Loucy (cell line): ENCODE measurements around the gene APRT.
A peak's percentile ranks its signal among the peaks of the same experiment; 100 is the strongest.

ENCODE experiments used
- H2AFZ ChIP-seq: fragments of 200-600 bp; sonication (generic); 2 replicates; pipeline ENCODE4 v1.6.0; 2016; ENCODE audit warnings: antibody characterized with exemption, mild to moderate bottlenecking, low read length, moderate library complexity
- H3F3A ChIP-seq: fragments of 200-600 bp; 2 replicates; pipeline ENCODE4 v1.6.0; 2016; ENCODE audit warnings: antibody characterized with exemption, low read depth, mild to moderate bottlenecking
- H3K27me3 ChIP-seq: fragments of 200-600 bp; sonication (generic); 2 replicates; pipeline ENCODE4 v1.6.1; 2014; ENCODE audit warnings: low read length, mild to moderate bottlenecking; ENCODE audit not compliant: insufficient read depth, poor library complexity, severe bottlenecking
- H3K36me3 ChIP-seq: fragments of 200-600 bp; sonication (generic); 2 replicates; pipeline ENCODE4 v1.6.1; 2016; ENCODE audit warnings: low read length; ENCODE audit not compliant: insufficient read depth
- H3K4me1 ChIP-seq: fragments of 200-600 bp; sonication (generic); 2 replicates; pipeline ENCODE4 v1.5.1; 2014; ENCODE audit warnings: low read length, mild to moderate bottlenecking; ENCODE audit not compliant: insufficient read depth, poor library complexity, severe bottlenecking
- H3K4me2 ChIP-seq: fragments of 200-600 bp; sonication (generic); 2 replicates; pipeline ENCODE4 v1.6.0; 2014; ENCODE audit warnings: antibody characterized with exemption, low read length, low read depth, mild to moderate bottlenecking; ENCODE audit not compliant: poor library complexity, severe bottlenecking
- H3K4me3 ChIP-seq: fragments of 200-600 bp; sonication (generic); 2 replicates; pipeline ENCODE4 v1.5.1; 2014; ENCODE audit warnings: low read length, mild to moderate bottlenecking, mixed read lengths; ENCODE audit not compliant: poor library complexity, severe bottlenecking
- H3K79me2 ChIP-seq: fragments of 200-600 bp; sonication (generic); 2 replicates; pipeline ENCODE4 v1.6.1; 2014; ENCODE audit warnings: low read length; ENCODE audit not compliant: insufficient read depth
- H3K9ac ChIP-seq: fragments of 200-600 bp; sonication (generic); 2 replicates; pipeline ENCODE4 v1.6.0; 2014; ENCODE audit warnings: mild to moderate bottlenecking, low read depth, low read length, moderate library complexity; ENCODE audit not compliant: poor library complexity, severe bottlenecking
- H3K9me2 ChIP-seq: fragments of 200-600 bp; sonication (generic); replicated peaks from 2 replicates; pipeline ENCODE4 v1.6.1; 2016; ENCODE audit warnings: low read depth, low read length, mixed read lengths
- H3K9me3 ChIP-seq: fragments of 200-600 bp; sonication (generic); 2 replicates; pipeline ENCODE4 v1.6.1; 2014; ENCODE audit warnings: mild to moderate bottlenecking, antibody characterized with exemption, low read length, low read depth; ENCODE audit not compliant: insufficient read depth
- H4K20me1 ChIP-seq: fragments of 200-600 bp; sonication (generic); 2 replicates; pipeline ENCODE4 v1.6.0; 2014; ENCODE audit warnings: antibody characterized with exemption, low read length, mild to moderate bottlenecking; ENCODE audit not compliant: insufficient read depth, poor library complexity, severe bottlenecking
- EZH2phosphoT487 ChIP-seq: fragments of 200-600 bp; IDR thresholded peaks from 2 replicates; pipeline ENCODE4 v1.6.1; 2018; ENCODE audit warnings: antibody characterized with exemption, mild to moderate bottlenecking, moderate library complexity, borderline replicate concordance
- TF ChIP-seq, protein P1 (sequence below): fragments of 200-600 bp; sonication (generic); conservative IDR thresholded peaks from 2 replicates; pipeline ENCODE4 v1.5.1; 2014; ENCODE audit warnings: mild to moderate bottlenecking, antibody characterized with exemption, low read length

APRT gene

DNA sequence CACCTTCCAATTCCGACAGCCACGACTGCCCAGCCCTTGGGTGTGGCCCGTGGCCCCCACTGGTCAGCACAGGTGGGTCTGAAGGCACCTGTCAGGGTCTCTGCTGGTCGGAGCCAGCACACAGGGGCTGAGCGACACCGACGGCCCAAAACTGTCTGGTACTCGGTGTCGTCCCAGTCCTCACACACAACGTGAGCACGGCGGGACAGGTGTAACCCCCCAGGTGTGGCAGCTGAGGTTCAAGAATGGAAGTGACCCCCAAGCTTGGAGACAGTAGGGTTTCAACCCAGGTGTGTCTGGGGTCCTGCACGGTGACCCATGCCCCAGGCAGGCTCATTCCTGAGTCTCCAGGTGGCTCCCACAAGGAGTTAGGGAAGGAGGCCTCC lies 44.0 kb upstream of the APRT start:
- H2AFZ ChIP-seq = no peak overlapping the region
- TF ChIP-seq EZH2phosphoT487 = no peak
- TF ChIP-seq, protein P1, sequence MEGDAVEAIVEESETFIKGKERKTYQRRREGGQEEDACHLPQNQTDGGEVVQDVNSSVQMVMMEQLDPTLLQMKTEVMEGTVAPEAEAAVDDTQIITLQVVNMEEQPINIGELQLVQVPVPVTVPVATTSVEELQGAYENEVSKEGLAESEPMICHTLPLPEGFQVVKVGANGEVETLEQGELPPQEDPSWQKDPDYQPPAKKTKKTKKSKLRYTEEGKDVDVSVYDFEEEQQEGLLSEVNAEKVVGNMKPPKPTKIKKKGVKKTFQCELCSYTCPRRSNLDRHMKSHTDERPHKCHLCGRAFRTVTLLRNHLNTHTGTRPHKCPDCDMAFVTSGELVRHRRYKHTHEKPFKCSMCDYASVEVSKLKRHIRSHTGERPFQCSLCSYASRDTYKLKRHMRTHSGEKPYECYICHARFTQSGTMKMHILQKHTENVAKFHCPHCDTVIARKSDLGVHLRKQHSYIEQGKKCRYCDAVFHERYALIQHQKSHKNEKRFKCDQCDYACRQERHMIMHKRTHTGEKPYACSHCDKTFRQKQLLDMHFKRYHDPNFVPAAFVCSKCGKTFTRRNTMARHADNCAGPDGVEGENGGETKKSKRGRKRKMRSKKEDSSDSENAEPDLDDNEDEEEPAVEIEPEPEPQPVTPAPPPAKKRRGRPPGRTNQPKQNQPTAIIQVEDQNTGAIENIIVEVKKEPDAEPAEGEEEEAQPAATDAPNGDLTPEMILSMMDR = no peak
- no peaks in the 10 kb centered on the region for H4K20me1 ChIP-seq
- H3K27me3 ChIP-seq = no peaks in the 10 kb centered on the region
- H3K4me1 ChIP-seq = peaks cover 14% of the 10 kb centered on the region
- peak overlapping the region; percentile 37 for H3K4me2 ChIP-seq
- H3K9me3 ChIP-seq = no peaks in the 10 kb centered on the region
- no peaks in the 10 kb centered on the region for H3K9me2 ChIP-seq
- H3F3A ChIP-seq = no peaks in the 10 kb centered on the region
- H3K4me3 ChIP-seq = no peak overlapping the region
- no peak overlapping the region for H3K9ac ChIP-seq
- H3K79me2 ChIP-seq = no peaks in the 10 kb centered on the region
- no peaks in the 10 kb centered on the region for H3K36me3 ChIP-seq

DNA sequence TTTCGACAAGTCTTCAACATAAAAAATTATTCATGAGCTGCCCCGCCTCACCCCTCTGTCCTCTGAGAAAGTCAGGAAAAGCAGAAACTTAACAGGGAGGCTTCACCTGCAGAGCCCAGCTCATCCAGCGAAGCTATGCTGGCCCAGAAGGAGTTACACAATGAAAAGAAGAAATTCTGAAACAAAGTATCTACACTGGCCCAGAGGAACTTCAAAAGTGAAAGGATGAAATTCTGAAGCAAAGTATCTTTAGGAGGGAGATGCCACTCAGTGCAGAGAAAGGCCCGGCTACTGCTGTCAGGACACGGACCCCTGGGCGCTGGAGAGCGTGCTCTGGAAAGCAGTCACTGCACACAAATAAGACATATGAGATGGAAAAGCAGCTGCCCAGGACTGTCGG lies 43.4 kb upstream of the APRT start:
- Histone ChIP-seq H3K9me2 (no peaks in the 10 kb centered on the region), H3K9ac (no peak overlapping the region), H3K36me3 (no peaks in the 10 kb centered on the region), H3K4me3 (no peak overlapping the region), H2AFZ (no peak overlapping the region), H3F3A (no peaks in the 10 kb centered on the region), H4K20me1 (no peaks in the 10 kb centered on the region), H3K79me2 (no peaks in the 10 kb centered on the region), H3K27me3 (no peaks in the 10 kb centered on the region), H3K4me2 (peak overlapping the region; percentile 37), H3K9me3 (no peaks in the 10 kb centered on the region), H3K4me1 (peaks cover 14% of the 10 kb centered on the region)
- no peak for TF ChIP-seq EZH2phosphoT487
- TF ChIP-seq, protein P1 = no peak

DNA sequence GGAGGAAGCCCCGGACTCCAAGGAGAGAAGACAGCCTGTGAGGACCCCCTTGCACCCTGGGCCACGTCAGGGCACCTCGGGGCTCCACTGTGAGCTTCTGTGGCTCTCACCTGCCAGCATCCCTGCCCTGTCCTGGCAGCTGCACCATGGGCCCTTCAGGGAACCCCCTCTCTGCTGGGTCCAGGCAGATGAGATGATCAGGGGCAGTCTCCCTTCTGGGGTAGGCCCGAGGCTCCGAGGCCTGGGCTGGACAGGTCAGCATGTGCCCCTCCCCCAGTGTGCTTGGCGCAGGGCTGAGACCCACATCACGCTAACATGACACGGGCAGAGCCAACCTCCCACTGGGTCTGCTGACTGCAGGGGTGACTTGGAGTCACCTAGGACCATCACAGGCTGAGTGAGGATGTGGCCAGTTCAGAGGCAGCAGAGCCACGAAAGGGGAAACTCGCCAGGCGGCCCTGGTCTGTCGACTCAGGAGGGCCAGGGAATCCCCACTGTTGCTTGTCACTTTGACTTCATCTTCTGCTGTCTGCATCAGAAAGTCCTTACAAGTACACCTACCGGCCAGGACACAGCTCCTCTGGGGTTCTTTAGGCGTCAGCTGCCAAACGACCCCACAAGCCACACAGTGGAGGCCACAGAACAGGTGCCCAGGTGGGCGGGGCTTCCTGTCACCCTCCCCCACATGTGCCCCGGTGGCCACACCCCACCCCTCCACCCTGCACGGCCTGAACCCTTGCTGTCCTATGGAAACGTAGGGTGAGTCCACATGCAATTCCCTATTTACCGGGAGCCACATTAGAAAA lies 42.8 kb upstream of the APRT start:
- Histone ChIP-seq H3K27me3 (no peaks in the 10 kb centered on the region), H3K4me3 (no peak overlapping the region), H3K79me2 (no peaks in the 10 kb centered on the region), H3K36me3 (no peaks in the 10 kb centered on the region), H4K20me1 (no peaks in the 10 kb centered on the region), H3K4me1 (peaks cover 14% of the 10 kb centered on the region), H3K9me2 (no peaks in the 10 kb centered on the region), H3K9ac (no peak overlapping the region), H3K9me3 (no peaks in the 10 kb centered on the region), H3F3A (no peaks in the 10 kb centered on the region), H3K4me2 (peak overlapping the region; percentile 37), H2AFZ (no peak overlapping the region)
- no peak for TF ChIP-seq EZH2phosphoT487
- TF ChIP-seq, protein P1 = no peak
